HG02970 (cell line): ENCODE measurements around the gene SDR9C7.
"Not testable (repeated sequence)": the region's sequence is repeated elsewhere in the genome, so short reads cannot be mapped to it uniquely, and the experiment has no call there.

Source experiments
- ATAC-seq: cut with Tn5 transposase; IDR thresholded peaks from one replicate; pipeline ENCODE4 v1.9.1; 2021; ENCODE audit warnings: mild to moderate bottlenecking, moderate library complexity, moderate number of reproducible peaks; ENCODE audit not compliant: unreplicated experiment, low FRiP score

Gene SDR9C7

DNA sequence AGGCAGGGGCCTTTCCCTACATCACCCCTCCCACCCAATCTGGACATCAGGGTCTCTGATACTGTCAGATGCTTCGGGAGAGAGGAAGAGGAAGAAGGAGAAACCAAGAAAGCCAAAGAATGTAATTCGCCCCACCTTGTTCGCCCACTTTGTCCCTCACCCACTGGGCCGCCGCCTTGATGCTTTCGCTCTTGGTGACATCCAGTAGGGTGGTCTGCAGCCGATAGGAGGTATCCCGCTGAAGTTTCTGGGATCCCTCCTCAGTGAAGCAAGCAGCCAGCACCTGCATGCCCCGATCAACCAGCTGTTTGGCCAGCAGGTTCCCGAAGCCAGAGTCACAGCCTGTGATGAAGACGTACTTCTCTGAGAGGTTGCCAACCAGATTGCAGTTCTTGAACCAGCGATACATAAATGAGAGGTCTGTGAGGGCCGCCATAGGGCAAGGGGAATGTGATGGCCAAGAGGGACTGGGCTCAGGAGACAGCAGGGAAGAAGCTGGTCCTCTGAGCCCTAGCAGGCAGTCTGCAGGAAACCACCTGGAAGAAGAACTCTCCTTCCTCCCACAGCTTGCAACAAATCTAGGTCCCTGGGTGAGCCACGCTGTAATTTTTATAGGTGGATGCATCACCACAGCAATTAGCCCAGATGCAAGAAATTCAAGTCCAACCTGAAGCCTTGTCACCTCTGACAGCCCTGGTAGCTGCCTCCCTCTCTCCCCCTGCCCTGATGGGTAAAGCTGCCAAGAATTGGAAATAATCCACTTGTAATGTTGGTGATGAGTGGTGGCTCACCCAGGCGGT, at the start of gene SDR9C7:
Gene SDR9C7, minus strand, starts transcription at position 583 of the 800 bp plus-strand sequence. Its CDS starts 147 bp downstream, at position 436.
- no peak for ATAC-seq

DNA sequence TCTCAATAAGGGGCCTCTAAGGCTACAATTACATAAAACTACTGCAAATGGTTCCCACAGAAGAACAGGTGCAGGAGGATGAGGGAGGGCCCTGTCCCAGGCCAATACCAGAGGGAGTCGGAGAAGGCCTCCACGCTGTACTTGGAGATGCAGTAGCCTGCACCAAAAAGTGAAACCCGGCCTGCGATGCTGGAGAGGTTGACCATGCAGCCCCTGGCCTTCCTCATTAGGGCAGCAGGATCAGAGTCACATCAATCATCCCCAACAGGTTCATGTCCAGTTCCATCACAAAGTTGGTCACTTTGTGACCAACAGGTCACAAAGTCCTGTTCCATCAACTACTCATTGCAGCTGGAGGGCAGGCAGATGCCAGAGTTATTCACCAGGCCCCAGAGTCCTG, 49.2 kb upstream of the SDR9C7 start:
- ATAC-seq: no peak

DNA sequence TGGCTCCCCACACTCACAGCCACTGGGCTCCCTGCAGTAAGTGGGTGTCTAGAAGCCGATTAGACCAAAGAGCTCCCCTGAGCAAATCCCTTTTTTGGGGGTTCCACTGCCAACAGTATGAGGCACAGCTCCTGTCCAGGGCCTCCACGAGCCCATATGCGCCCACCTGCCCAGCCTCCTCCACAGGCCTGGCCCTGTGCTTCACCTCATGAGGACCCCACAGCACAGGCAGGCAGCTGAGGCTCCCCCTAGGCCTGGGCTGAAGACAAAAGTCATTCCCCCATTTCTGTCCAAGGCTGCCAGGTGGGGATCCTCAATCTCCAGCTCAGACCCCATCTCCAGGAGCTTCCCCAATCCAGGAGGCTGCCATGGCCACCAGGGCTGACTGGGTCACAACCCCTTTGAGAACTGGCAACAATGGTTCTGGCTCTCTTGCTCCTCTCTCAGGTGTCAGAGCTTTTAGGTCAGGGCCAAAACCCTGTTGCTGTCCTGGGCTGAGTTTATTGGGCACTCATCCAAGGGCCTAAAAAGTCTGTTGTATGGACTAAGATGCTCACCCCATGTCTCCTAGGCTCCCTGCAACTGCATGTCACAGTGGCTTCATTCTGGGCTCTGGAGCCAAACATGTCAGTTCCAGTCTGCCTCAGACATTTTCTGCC, 48.5 kb upstream of the SDR9C7 start:
- ATAC-seq: not testable (repeated sequence)

DNA sequence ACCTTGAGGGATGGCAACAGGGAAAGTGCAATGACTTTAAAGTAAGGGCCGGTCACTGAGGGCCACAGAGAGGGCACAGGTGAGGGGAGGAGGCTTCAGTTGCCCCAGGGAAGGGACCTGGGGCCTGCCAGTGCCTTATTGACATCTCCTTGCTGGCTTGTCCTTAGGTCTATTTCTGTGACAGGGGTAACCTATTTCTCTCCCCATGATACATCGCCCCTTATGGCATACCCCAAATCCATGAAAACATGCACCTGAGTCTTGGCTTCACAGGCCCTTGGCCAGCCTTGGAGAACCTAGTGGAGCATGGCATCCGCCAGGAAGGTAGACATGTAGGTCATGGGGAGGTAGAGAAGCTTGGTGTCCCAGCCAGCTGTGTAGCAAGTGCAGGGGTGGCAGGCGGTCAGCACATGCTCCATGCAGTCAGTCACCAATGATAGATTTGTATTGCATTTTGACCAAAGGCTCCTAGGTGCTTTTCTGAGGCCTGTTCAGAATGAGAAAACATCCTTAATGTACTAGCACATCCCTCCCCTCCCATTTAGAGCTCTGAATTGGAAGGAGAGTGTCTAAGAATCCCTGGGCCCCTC, 46.8 kb upstream of the SDR9C7 start:
- no peak for ATAC-seq

DNA sequence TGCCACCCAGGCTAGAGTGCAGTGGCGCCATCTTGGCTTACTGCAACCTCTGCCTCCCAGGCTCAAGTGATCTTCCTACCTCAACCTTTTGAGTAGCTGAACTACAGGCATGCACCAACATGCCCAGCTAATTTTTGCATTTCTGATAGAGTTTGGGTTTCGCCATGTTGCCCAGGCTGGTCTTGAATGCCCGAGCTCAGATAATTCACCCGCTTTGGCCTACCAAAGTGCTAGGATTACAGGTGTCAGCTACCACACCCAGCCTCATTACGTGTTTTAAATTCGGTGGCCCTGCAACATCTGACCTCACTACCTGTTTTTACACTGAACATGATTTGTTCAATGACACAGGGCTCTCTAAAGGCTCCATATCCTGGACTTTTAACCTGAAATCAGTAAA, 46.1 kb upstream of the SDR9C7 start:
- no peak for ATAC-seq

DNA sequence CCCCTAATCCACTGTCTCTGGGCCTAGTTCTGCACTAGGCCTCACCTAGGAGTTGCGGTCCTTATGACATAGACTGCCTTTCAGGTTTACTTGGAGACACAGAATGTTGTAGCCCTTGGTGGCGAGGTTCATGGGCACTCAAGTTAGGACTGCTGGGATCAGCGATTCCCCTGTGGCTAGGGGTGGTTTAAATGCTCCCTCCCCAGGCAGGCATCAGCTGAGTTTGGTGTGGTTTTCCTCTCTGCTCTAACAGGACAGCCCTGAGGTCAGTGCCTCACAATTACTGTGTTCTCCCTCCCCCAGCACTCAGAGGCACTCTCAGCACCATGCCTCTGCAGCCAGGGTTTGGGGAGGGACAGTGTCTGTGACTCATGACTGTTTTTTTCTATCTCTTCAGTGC, 45.4 kb upstream of the SDR9C7 start:
- ATAC-seq: no peak

DNA sequence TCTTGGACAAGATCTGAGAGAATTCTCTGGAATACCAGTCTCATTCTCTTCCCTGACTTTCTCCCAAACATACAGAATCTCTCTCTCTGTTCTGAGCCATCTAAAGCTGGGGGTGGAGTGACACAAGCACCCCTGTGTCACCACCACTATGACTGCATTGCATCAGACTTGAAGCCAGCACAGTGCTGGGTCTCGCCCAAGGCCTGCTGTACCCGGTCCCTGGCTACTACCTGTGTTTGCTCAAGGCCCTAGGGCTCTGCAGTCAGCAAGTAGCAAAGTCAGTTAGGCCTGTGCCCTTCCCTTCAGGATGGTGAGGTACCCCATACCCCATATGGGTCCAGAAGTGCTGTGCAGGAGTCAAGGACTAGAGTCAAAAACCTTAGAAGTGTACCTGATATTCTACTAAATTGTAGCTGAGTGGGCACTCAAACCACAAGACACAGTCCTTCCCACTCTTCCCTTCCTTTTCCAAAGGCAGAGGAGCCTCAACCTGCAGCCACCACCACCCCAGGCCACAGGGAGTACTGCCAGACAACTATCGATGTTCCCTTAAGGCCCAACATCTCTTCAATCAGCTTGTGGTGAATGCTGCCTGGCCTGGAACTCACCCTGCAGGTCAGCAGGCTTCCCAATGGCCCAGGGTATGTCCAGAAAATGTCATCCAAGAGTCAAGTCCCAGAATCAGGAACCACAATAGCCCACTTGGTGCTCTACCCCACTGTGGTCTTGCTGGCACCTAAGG, 44.4 kb upstream of the SDR9C7 start:
- ATAC-seq: no peak

DNA sequence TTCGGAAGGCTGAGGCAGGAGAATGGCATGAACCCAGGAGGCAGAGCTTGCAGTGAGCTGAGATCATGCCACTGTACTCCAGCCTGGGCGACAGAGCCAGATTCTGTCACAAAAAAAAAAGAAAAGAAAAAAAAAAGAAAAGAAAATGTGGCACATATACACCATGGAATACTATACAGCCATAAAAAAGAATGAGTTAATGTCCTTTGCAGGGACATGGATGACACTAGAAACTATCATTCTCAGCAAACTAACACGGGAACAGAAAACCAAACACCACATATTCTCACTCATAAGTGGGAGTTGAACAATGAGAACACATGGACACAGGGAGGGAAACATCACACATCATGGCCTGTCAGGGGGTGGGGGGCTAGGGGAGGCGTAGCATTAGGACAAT, 43.2 kb upstream of the SDR9C7 start:
- not testable (repeated sequence) for ATAC-seq

DNA sequence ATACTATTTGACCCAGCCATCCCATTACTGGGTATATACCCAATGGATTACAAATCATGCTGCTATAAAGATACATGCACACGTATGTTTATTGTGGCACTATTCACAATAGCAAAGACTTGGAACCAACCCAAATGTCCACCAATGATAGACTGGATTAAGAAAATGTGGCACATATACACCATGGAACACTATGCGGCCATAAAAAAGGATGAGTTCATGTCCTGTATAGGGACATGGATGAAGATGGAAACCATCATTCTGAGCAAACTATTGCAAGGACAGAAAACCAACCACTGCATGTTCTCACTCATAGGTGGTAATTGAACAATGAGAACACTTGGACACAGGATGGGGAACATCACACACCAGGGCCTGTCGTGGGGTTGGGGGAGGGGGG, 40.0 kb upstream of the SDR9C7 start:
- ATAC-seq: not testable (repeated sequence)

DNA sequence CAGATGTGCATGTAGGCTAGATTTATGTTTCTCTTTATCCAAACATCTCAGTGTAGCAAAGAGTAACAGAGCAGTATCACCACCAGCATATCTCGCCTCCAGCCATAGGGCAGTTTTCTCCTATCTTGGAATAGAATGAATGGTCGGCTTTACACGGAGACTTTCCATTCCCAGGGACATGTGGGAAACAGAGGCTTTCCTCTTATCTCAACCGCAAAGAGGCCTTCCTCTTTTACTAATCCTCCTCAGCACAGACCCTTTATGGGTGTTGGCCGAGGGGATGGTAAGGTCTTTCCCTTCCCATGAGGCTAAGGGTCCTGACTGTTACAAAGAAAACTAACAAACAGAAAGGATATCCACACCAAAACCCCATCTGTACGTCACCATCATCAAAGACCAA, 34.7 kb upstream of the SDR9C7 start:
- ATAC-seq: not testable (repeated sequence)

DNA sequence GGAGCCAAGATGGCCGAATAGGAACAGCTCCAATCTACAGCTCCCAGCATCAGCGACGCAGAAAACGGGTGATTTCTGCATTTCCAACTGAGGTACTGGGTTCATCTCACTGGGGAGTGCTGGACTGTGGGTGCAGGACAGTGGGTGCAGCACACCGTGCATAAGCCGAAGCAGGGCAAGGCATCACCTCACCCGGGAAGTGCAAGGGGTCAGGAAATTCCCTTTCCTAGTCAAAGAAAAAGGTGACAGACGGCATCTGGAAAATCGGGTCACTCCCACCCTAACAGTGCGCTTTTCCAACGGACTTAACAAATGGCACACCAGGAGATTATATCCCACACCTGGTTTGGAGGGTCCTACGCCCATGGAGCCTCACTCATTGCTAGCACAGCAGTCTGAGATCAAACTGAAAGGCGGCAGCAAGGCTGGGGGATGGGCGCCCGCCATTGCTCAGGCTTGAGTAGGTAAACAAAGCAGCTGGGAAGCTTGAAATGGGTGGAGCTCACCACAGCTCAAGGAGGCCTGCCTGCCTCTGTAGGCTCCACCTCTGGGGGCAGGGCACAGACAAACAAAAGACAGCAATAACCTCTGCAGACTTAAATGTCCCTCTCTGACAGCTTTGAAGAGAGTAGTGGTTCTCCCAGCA, 31.9 kb upstream of the SDR9C7 start:
- ATAC-seq: not testable (repeated sequence)

DNA sequence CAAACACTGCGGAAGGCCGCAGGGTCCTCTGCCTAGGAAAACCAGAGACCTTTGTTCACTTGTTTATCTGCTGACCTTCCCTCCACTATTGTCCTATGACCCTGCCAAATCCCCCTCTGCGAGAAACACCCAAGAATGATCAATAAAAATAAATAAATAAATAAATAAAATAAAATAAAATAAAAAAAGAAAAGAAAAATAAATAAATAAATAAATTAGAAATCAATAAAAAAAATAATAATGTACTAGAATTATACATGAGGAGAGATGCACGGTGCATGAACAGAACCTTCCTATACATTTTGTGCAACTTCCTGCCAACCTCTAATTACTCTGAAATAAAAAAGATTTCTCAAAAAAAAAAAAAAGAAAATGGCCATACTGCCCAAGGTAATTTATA, 30.9 kb upstream of the SDR9C7 start:
- not testable (repeated sequence) for ATAC-seq

DNA sequence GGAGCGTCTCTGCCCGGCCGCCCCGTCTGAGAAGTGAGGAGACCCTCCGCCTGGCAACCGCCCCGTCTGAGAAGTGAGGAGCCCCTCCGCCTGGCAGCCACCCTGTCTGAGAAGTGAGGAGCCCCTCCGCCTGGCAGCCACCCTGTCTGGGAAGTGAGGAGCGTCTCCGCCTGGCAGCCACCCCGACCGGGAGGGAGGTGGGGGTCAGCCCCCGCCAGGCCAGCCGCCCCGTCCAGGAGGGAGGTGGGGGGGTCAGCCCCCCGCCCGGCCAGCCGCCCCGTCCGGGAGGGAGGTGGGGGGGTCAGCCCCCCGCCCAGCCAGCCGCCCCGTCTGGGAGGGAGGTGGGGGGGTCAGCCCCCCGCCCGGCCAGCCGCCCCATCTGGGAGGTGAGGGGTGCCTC, 29.3 kb upstream of the SDR9C7 start:
- ATAC-seq: not testable (repeated sequence)

DNA sequence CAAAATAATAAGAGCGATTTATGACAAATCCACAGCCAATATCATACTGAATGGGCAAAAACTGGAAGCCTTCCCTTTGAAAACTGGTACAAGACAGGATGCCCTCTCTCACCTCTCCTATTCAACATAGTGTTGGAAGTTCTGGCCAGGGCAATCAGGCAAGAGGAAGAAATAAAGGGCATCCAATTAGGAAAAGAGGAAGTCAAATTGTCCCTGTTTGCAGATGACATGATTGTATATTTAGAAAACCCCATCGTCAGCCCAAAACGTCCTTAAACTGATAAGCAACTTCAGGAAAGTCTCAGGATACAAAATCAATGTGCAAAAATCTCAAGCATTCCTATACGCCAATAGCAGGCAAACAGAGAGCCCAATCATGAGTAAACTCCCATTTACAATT, 28.0 kb upstream of the SDR9C7 start:
- ATAC-seq: not testable (repeated sequence)

DNA sequence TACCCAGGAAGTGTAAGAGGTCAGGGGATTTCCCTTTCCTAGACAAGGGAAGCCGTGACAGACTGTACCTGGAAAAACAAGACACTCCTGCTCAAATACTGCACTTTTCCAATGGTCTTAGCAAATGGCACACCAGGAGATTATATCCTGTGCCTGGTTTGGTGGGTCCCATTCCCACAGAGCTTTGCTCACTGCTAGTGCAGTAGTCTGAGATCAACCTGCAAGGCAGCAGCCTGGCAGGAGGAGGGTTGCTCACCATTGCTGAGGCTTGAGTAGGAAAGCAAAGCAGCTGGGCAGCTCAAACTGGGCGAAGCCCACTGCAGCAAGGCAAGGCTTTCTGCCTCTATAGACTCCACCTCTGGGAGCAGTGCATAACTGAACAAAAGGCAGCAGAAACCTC, 24.2 kb upstream of the SDR9C7 start:
- ATAC-seq: no peak

DNA sequence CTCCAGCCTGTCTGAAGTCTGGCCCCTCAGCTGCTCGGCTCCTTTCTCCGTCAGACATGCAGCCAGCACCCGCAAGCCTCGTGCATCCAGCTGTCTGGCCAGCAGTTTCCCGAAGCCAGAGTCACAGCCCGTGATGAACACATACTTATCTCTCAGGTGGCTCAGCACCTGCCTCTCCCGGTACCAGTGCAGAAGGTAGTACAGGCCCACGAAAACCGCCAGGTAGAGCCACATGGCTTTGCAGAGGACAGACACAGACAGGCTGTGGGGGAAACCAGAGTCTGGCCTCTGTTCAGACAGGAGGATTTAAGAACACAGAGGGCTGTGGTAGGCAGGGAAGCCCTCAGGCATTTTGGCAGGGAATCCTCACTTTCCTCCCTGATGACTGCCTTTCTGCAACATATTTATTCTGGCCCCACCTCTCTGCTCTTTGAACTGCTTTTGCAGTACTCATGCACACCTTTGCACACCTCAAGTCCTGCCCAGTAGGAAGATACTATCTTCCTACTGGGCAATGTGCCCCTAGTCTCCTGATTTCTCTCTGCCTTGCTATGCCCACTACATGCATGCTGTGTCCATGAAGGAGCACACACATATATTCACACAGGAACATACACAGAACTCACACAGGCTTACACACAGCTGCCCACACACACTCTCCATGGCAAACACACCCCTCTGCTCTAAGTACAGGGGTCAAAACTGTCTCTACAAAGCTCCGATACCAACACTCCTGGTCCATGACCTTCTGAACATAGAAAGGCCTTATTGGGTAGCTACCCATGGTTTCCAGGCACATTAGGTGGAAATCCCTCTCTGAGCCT, 23.2 kb upstream of the SDR9C7 start, which contains the start of gene RDH16:
Gene RDH16, minus strand, starts transcription at position 380 of the 824 bp plus-strand sequence. Its CDS starts 146 bp downstream, at position 234.
- no peak for ATAC-seq

DNA sequence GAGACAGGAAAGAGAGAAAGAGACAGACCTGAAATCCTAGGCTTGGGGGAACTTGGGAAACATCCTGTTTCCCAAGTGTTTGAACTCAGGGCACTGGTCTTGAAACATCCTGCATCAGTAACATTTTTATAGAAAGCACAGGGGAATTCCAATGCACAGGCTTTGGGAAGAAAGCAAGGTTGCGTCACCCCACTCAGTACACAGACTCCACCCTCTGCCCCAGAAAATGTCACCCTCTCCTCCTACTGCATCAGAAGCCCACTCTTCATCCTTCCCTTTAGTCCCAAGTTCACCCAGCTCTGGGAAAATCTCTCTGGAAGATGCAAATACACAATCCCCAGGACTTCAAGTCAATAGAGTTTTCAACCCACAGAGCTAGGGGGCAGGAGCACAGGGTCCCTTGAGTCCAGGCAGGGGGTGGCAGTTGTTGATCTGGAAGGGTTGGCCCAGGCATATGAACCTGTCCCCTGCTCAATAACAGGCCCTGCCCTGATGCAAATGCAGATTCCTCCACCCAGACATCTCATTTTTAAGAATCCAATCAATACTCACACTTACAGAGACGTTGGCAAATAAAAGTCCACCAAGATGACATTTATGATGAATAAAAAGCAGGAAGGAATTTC, 21.5 kb upstream of the SDR9C7 start:
- ATAC-seq: no peak

DNA sequence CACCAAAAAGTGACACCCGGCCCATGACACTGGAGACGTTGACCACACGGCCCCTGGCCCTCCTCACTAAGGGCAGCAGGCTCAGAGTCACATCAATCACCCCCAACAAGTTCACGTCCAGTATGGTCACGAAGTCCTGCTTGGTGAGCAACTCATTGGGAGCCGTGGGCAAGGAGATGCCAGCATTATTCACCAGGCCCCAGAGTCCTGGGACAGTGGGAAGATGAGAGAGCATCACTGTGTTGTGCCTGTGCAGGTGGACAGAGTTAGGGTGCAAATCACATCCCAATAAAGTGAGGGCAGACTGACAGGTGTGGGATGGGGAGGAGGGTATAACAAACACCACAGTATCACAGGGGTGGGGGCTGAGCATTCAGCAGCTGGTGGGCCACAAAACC, 20.7 kb upstream of the SDR9C7 start:
- ATAC-seq: no peak
